NT2/D1 (cell line): ENCODE measurements around the gene INPP4B.

ENCODE experiments used
- DNase-seq: peaks from one replicate; pipeline ENCODE4 v3.0.0-alpha.2; 2011; ENCODE audit warnings: low read depth, low spot score
- H3K27me3 ChIP-seq: 2 replicates; pipeline ENCODE4 v1.6.0; 2011; ENCODE audit warnings: mild to moderate bottlenecking; ENCODE audit not compliant: insufficient read length, insufficient read depth
- H3K36me3 ChIP-seq: 2 replicates; pipeline ENCODE4 v1.6.1; 2011; ENCODE audit warnings: mild to moderate bottlenecking, low read length, mixed read lengths; ENCODE audit not compliant: insufficient read depth, insufficient read length
- H3K4me1 ChIP-seq: 2 replicates; pipeline ENCODE4 v1.5.1; 2011; ENCODE audit not compliant: insufficient read depth, insufficient read length
- H3K4me3 ChIP-seq: 2 replicates; pipeline ENCODE4 v1.5.1; 2011; ENCODE audit warnings: low read depth; ENCODE audit not compliant: insufficient read length
- H3K9ac ChIP-seq: 2 replicates; pipeline ENCODE4 v1.6.0; 2011; ENCODE audit warnings: low read depth; ENCODE audit not compliant: insufficient read length
- H3K9me3 ChIP-seq: 2 replicates; pipeline ENCODE4 v1.5.1; 2011; ENCODE audit warnings: mild to moderate bottlenecking, low read length; ENCODE audit not compliant: insufficient read depth
- SUZ12 ChIP-seq: IDR thresholded peaks from 2 replicates; pipeline ENCODE4 v1.6.1; 2011; ENCODE audit not compliant: insufficient read length, insufficient read depth; ENCODE audit errors: extremely low read depth
- YY1 ChIP-seq: IDR thresholded peaks from 2 replicates; pipeline ENCODE4 v1.6.1; 2011; ENCODE audit not compliant: insufficient read length, insufficient read depth
- ZNF274 ChIP-seq: IDR thresholded peaks from 2 replicates; pipeline ENCODE4 v1.6.1; 2011; ENCODE audit warnings: mild to moderate bottlenecking, low read depth, low read length

The INPP4B gene

GRCh38 chr4:142262956-142263355 lies 583.1 kb downstream of the INPP4B start:
- Histone ChIP-seq H3K9ac (no peak overlapping the region), H3K36me3 (no peaks in the 10 kb centered on the region), H3K9me3 (no peaks in the 10 kb centered on the region), H3K27me3 (no peaks in the 10 kb centered on the region), H3K4me3 (no peak overlapping the region), H3K4me1 (no peaks in the 10 kb centered on the region)
- DNase-seq = peak; percentile 3
- TF ChIP-seq SUZ12 (no peak), YY1 (no peak), ZNF274 (no peak)

GRCh38 chr4:142248946-142249345 lies 597.2 kb downstream of the INPP4B start:
- Histone ChIP-seq H3K4me1 (no peaks in the 10 kb centered on the region), H3K9me3 (peaks cover 6% of the 10 kb centered on the region; the same call in 1 of the 2 replicates), H3K27me3 (no peaks in the 10 kb centered on the region), H3K4me3 (no peak overlapping the region), H3K9ac (no peak overlapping the region), H3K36me3 (no peaks in the 10 kb centered on the region)
- DNase-seq = no peak
- no peak for TF ChIP-seq YY1
- TF ChIP-seq ZNF274 = no peak
- TF ChIP-seq SUZ12 = no peak

- no peak overlapping the region for H3K4me3 ChIP-seq
- no peaks in the 10 kb centered on the region for H3K4me1 ChIP-seq
- no peak for DNase-seq
- no peaks in the 10 kb centered on the region for H3K36me3 ChIP-seq
- no peaks in the 10 kb centered on the region for H3K9me3 ChIP-seq
- H3K9ac ChIP-seq = no peak overlapping the region
- TF ChIP-seq YY1 = no peak
- no peaks in the 10 kb centered on the region for H3K27me3 ChIP-seq
These were observed 602.8 kb downstream of the INPP4B start for GRCh38 chr4:142243255-142243654.

- TF ChIP-seq YY1 = no peak
- TF ChIP-seq ZNF274 = no peak
- no peaks in the 10 kb centered on the region for H3K36me3 ChIP-seq
- no peaks in the 10 kb centered on the region for H3K4me1 ChIP-seq
- no peak for DNase-seq
- no peaks in the 10 kb centered on the region for H3K27me3 ChIP-seq
- no peak overlapping the region for H3K4me3 ChIP-seq
- H3K9ac ChIP-seq = no peak overlapping the region
- H3K9me3 ChIP-seq = no peaks in the 10 kb centered on the region
These were observed 603.9 kb downstream of the INPP4B start for GRCh38 chr4:142242156-142242555.

GRCh38 chr4:142238589-142238988 lies 607.5 kb downstream of the INPP4B start:
- no peak for DNase-seq
- H3K9ac ChIP-seq = no peak overlapping the region
- H3K27me3 ChIP-seq = no peaks in the 10 kb centered on the region
- no peak overlapping the region for H3K4me3 ChIP-seq
- no peaks in the 10 kb centered on the region for H3K4me1 ChIP-seq
- no peaks in the 10 kb centered on the region for H3K36me3 ChIP-seq
- TF ChIP-seq YY1 = no peak
- TF ChIP-seq SUZ12 = no peak
- H3K9me3 ChIP-seq = no peaks in the 10 kb centered on the region

- TF ChIP-seq YY1 = no peak
- no peak for TF ChIP-seq SUZ12
- TF ChIP-seq ZNF274 = no peak
- H3K27me3 ChIP-seq = no peaks in the 10 kb centered on the region
- DNase-seq = no peak
- no peaks in the 10 kb centered on the region for H3K36me3 ChIP-seq
- H3K4me3 ChIP-seq = no peak overlapping the region
- no peaks in the 10 kb centered on the region for H3K4me1 ChIP-seq
- no peaks in the 10 kb centered on the region for H3K9me3 ChIP-seq
- H3K9ac ChIP-seq = no peak overlapping the region
These were observed 609.8 kb downstream of the INPP4B start for GRCh38 chr4:142236268-142236667.

- Histone ChIP-seq H3K4me3 (no peak overlapping the region), H3K9me3 (no peaks in the 10 kb centered on the region), H3K4me1 (no peaks in the 10 kb centered on the region), H3K27me3 (no peaks in the 10 kb centered on the region), H3K36me3 (no peaks in the 10 kb centered on the region), H3K9ac (no peak overlapping the region)
- TF ChIP-seq YY1 (no peak), ZNF274 (no peak), SUZ12 (no peak)
- DNase-seq = no peak
These were observed 614.3 kb downstream of the INPP4B start for GRCh38 chr4:142231787-142232186.

- Histone ChIP-seq H3K9me3 (no peaks in the 10 kb centered on the region), H3K9ac (no peak overlapping the region), H3K4me1 (no peaks in the 10 kb centered on the region), H3K36me3 (no peaks in the 10 kb centered on the region), H3K27me3 (no peaks in the 10 kb centered on the region), H3K4me3 (no peak overlapping the region)
- DNase-seq = no peak
- no peak for TF ChIP-seq ZNF274
- no peak for TF ChIP-seq SUZ12
- no peak for TF ChIP-seq YY1
These were observed 615.1 kb downstream of the INPP4B start for GRCh38 chr4:142230991-142231390.
